SK-N-SH treated with all-trans-retinoic acid at 6 μM for 48 hours (cell line): Measurements from ENCODE around the gene ADPGK.

Source experiments
- ATAC-seq: fragments of 200-7000 bp; cut with Tn5 transposase; 3 replicates; pipeline ENCODE4 v1.9.1; 2020; ENCODE audit warnings: mild to moderate bottlenecking, moderate library complexity
- ARNTL ChIP-seq: fragments of 450-650 bp; formaldehyde crosslinking; IDR thresholded peaks from 2 replicates; pipeline ENCODE4 v1.5.0; 2020; ENCODE audit warnings: low read depth, mild to moderate bottlenecking, moderate library complexity, borderline replicate concordance
- CSDC2 ChIP-seq: fragments of 250-450 bp; sonication (Bioruptor Pico); IDR thresholded peaks from 2 replicates; pipeline ENCODE4 v1.5.0; 2020; ENCODE audit warnings: mild to moderate bottlenecking, moderate library complexity
- ESRRG ChIP-seq: fragments of 250-450 bp; sonication (Bioruptor Pico); IDR thresholded peaks from 2 replicates; pipeline ENCODE4 v1.6.1; 2021; ENCODE audit warnings: mild to moderate bottlenecking
- ISL1 ChIP-seq: fragments of 250-450 bp; sonication (Bioruptor Pico); IDR thresholded peaks from 2 replicates; pipeline ENCODE4 v2.1.2; 2022; ENCODE audit warnings: mild to moderate bottlenecking, moderate library complexity
- OSR1 ChIP-seq: fragments of 250-450 bp; sonication (Bioruptor Pico); IDR thresholded peaks from 2 replicates; pipeline ENCODE4 v1.8.0; 2022; ENCODE audit warnings: moderate library complexity, mild to moderate bottlenecking, inconsistent platforms
- RARB ChIP-seq: fragments of 250-450 bp; sonication (Bioruptor Pico); IDR thresholded peaks from 2 replicates; pipeline ENCODE4 v1.8.0; 2021; ENCODE audit warnings: mild to moderate bottlenecking, moderate library complexity
- SNAI2 ChIP-seq: fragments of 250-450 bp; sonication (Bioruptor Pico); IDR thresholded peaks from 2 replicates; pipeline ENCODE4 v1.5.0; 2020; ENCODE audit warnings: mild to moderate bottlenecking, moderate library complexity
- TCF4 ChIP-seq: fragments of 250-450 bp; sonication (Bioruptor Pico); IDR thresholded peaks from 2 replicates; pipeline ENCODE4 v1.8.0; 2021; ENCODE audit warnings: mild to moderate bottlenecking, moderate library complexity, borderline replicate concordance
- TOX ChIP-seq: fragments of 250-450 bp; sonication (Bioruptor Pico); IDR thresholded peaks from 2 replicates; pipeline ENCODE4 v1.8.0; 2021; ENCODE audit warnings: mild to moderate bottlenecking, moderate library complexity, borderline replicate concordance
- ZC3H10 ChIP-seq: fragments of 250-450 bp; sonication (Bioruptor Pico); IDR thresholded peaks from 2 replicates; pipeline ENCODE4 v1.5.1; 2021; ENCODE audit warnings: mild to moderate bottlenecking, moderate library complexity
- ZFP30 ChIP-seq: fragments of 450-650 bp; formaldehyde crosslinking; IDR thresholded peaks from 2 replicates; pipeline ENCODE4 v1.5.0; 2022; ENCODE audit warnings: mild to moderate bottlenecking, moderate library complexity
- ZNF565 ChIP-seq: fragments of 450-650 bp; formaldehyde crosslinking; conservative IDR thresholded peaks from 2 replicates; pipeline ENCODE4 v1.5.0; 2020; ENCODE audit warnings: low read depth, mild to moderate bottlenecking, moderate library complexity
- ZNF8 ChIP-seq: fragments of 450-650 bp; formaldehyde crosslinking; IDR thresholded peaks from 2 replicates; pipeline ENCODE4 v1.5.0; 2020; ENCODE audit warnings: mild to moderate bottlenecking, moderate library complexity
- TF ChIP-seq, protein P1 (sequence below): fragments of 250-450 bp; sonication (Bioruptor Pico); IDR thresholded peaks from 2 replicates; pipeline ENCODE4 v1.8.0; 2020; ENCODE audit warnings: mild to moderate bottlenecking, moderate library complexity, borderline replicate concordance
- TF ChIP-seq, protein P2 (sequence below): fragments of 250-450 bp; sonication (Bioruptor Pico); IDR thresholded peaks from 2 replicates; pipeline ENCODE4 v1.8.0; 2021; ENCODE audit warnings: low read depth, mild to moderate bottlenecking, moderate library complexity, borderline replicate concordance
- TF ChIP-seq, protein P3 (sequence below): fragments of 250-450 bp; sonication (Bioruptor Pico); IDR thresholded peaks from 2 replicates; pipeline ENCODE4 v1.5.1; 2020; ENCODE audit warnings: low read depth, mild to moderate bottlenecking, moderate library complexity
- TF ChIP-seq, protein P4 (sequence below): fragments of 250-450 bp; sonication (Bioruptor Pico); IDR thresholded peaks from 2 replicates; pipeline ENCODE4 v1.5.0; 2020; ENCODE audit warnings: mild to moderate bottlenecking, moderate library complexity
- TF ChIP-seq, protein P5 (sequence below): fragments of 250-450 bp; sonication (Bioruptor Pico); IDR thresholded peaks from 2 replicates; pipeline ENCODE4 v1.5.1; 2021; ENCODE audit warnings: mild to moderate bottlenecking, moderate library complexity

ADPGK gene

DNA sequence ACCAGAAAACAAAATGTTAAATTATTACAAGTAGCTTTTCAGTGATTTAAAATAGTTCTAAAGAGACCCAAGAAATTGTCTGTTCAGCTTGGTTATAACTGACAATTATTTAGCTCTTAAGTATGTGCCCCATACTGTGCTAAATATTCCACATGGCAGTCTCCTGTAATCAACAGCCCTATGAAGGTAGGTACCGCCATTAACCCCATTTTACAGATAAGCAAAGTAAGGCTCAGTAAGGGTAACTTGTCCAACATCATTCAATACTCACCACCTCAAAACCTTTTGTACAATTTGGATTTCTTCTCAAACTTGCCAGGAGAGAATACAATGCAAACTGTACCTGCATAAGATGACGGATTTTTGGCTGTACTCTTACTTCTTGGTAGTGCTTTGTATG lies 33.9 kb downstream of the ADPGK start (continued):
- TF ChIP-seq, protein P1, sequence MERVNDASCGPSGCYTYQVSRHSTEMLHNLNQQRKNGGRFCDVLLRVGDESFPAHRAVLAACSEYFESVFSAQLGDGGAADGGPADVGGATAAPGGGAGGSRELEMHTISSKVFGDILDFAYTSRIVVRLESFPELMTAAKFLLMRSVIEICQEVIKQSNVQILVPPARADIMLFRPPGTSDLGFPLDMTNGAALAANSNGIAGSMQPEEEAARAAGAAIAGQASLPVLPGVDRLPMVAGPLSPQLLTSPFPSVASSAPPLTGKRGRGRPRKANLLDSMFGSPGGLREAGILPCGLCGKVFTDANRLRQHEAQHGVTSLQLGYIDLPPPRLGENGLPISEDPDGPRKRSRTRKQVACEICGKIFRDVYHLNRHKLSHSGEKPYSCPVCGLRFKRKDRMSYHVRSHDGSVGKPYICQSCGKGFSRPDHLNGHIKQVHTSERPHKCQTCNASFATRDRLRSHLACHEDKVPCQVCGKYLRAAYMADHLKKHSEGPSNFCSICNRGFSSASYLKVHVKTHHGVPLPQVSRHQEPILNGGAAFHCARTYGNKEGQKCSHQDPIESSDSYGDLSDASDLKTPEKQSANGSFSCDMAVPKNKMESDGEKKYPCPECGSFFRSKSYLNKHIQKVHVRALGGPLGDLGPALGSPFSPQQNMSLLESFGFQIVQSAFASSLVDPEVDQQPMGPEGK: no peak
- TF ChIP-seq ISL1 (CRISPR knock-in tag) (no peak), CSDC2 (CRISPR knock-in tag) (no peak), ZNF565 (CRISPR knock-in tag) (no peak), RARB (CRISPR knock-in tag) (no peak), ZC3H10 (CRISPR knock-in tag) (no peak), SNAI2 (CRISPR knock-in tag) (no peak), TOX (CRISPR knock-in tag) (no peak), ZFP30 (CRISPR knock-in tag) (no peak)
- TF ChIP-seq, protein P2, sequence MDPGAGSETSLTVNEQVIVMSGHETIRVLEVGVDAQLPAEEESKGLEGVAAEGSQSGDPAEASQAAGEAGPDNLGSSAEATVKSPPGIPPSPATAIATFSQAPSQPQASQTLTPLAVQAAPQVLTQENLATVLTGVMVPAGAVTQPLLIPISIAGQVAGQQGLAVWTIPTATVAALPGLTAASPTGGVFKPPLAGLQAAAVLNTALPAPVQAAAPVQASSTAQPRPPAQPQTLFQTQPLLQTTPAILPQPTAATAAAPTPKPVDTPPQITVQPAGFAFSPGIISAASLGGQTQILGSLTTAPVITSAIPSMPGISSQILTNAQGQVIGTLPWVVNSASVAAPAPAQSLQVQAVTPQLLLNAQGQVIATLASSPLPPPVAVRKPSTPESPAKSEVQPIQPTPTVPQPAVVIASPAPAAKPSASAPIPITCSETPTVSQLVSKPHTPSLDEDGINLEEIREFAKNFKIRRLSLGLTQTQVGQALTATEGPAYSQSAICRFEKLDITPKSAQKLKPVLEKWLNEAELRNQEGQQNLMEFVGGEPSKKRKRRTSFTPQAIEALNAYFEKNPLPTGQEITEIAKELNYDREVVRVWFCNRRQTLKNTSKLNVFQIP (CRISPR knock-in tag): no peak
- TF ChIP-seq, protein P3, sequence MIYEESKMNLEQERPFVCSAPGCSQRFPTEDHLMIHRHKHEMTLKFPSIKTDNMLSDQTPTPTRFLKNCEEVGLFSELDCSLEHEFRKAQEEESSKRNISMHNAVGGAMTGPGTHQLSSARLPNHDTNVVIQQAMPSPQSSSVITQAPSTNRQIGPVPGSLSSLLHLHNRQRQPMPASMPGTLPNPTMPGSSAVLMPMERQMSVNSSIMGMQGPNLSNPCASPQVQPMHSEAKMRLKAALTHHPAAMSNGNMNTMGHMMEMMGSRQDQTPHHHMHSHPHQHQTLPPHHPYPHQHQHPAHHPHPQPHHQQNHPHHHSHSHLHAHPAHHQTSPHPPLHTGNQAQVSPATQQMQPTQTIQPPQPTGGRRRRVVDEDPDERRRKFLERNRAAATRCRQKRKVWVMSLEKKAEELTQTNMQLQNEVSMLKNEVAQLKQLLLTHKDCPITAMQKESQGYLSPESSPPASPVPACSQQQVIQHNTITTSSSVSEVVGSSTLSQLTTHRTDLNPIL (CRISPR knock-in tag): no peak

DNA sequence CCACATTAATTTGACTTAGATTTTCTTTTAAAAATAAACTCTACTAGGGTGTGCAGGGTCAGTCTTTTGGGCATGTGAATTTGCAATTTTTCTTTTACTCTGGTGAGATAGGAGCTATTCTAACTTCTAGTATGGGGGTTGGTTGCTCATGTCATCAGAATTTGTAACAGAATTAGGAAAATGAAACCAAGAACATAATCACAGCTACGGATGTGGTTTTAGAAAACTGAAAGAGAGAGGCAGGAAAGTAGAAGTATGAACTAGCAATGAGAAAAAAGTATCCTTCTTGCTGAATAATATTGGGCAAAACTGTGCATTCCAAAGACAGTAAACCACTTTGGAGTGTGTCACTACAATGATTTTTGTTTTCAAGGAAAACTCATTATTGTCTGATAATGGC lies 43.3 kb downstream of the ADPGK start:
- ATAC-seq: no peak
- TF ChIP-seq, protein P1: no peak
- TF ChIP-seq, protein P3 (CRISPR knock-in tag): no peak
- TF ChIP-seq ZC3H10 (CRISPR knock-in tag) (no peak), ARNTL (no peak), OSR1 (CRISPR knock-in tag) (no peak), ZNF565 (CRISPR knock-in tag) (no peak), ESRRG (no peak), ISL1 (CRISPR knock-in tag) (no peak), ZFP30 (CRISPR knock-in tag) (no peak), ZNF8 (no peak)
- TF ChIP-seq, protein P4, sequence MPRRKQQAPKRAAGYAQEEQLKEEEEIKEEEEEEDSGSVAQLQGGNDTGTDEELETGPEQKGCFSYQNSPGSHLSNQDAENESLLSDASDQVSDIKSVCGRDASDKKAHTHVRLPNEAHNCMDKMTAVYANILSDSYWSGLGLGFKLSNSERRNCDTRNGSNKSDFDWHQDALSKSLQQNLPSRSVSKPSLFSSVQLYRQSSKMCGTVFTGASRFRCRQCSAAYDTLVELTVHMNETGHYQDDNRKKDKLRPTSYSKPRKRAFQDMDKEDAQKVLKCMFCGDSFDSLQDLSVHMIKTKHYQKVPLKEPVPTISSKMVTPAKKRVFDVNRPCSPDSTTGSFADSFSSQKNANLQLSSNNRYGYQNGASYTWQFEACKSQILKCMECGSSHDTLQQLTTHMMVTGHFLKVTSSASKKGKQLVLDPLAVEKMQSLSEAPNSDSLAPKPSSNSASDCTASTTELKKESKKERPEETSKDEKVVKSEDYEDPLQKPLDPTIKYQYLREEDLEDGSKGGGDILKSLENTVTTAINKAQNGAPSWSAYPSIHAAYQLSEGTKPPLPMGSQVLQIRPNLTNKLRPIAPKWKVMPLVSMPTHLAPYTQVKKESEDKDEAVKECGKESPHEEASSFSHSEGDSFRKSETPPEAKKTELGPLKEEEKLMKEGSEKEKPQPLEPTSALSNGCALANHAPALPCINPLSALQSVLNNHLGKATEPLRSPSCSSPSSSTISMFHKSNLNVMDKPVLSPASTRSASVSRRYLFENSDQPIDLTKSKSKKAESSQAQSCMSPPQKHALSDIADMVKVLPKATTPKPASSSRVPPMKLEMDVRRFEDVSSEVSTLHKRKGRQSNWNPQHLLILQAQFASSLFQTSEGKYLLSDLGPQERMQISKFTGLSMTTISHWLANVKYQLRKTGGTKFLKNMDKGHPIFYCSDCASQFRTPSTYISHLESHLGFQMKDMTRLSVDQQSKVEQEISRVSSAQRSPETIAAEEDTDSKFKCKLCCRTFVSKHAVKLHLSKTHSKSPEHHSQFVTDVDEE (CRISPR knock-in tag): no peak
- TF ChIP-seq, protein P5, sequence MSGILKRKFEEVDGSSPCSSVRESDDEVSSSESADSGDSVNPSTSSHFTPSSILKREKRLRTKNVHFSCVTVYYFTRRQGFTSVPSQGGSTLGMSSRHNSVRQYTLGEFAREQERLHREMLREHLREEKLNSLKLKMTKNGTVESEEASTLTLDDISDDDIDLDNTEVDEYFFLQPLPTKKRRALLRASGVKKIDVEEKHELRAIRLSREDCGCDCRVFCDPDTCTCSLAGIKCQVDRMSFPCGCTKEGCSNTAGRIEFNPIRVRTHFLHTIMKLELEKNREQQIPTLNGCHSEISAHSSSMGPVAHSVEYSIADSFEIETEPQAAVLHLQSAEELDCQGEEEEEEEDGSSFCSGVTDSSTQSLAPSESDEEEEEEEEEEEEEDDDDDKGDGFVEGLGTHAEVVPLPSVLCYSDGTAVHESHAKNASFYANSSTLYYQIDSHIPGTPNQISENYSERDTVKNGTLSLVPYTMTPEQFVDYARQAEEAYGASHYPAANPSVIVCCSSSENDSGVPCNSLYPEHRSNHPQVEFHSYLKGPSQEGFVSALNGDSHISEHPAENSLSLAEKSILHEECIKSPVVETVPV: no peak
- TF ChIP-seq, all 23 proteins: peak for 0

DNA sequence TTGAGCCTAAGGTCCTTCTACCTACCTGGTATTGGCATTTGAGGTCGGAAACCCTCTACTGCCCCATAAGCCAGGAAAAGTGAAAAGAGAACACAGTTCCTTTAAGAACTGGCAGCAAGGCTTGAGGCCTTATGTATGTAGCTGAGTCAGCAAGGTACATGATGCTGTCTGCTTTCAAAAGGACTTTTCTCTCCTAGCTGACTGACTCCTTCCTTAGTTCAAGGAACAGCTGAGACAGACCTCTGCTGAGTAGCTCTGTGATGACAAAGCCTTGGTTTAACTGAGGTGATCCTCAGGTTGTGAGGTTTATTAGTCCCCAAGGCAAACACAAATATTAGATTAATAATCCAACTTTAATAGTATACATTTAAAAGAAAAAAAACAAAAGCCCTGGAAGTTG lies 45.8 kb downstream of the ADPGK start:
- ATAC-seq: no peak
- no peak for TF ChIP-seq ZC3H10 (CRISPR knock-in tag)
- TF ChIP-seq TOX (CRISPR knock-in tag): no peak
- TF ChIP-seq TCF4 (CRISPR knock-in tag): no peak
- TF ChIP-seq, protein P4 (CRISPR knock-in tag): no peak
- TF ChIP-seq, protein P5: no peak
- no peak for TF ChIP-seq ZFP30 (CRISPR knock-in tag)
- no peak for TF ChIP-seq ISL1 (CRISPR knock-in tag)
- TF ChIP-seq ZNF8: no peak
- no peak for TF ChIP-seq ZNF565 (CRISPR knock-in tag)
